ENCODE results near the gene ASF1B.
A peak's percentile ranks its signal among the peaks of the same experiment; 100 is the strongest.

ASF1B gene

GRCh38 chr19:14135355-14135754 lies 1.0 kb downstream of the ASF1B start:
- no peak for DNase-seq

GRCh38 chr19:14127929-14128509 lies 8.4 kb downstream of the ASF1B start:
- no peak for DNase-seq

DNA sequence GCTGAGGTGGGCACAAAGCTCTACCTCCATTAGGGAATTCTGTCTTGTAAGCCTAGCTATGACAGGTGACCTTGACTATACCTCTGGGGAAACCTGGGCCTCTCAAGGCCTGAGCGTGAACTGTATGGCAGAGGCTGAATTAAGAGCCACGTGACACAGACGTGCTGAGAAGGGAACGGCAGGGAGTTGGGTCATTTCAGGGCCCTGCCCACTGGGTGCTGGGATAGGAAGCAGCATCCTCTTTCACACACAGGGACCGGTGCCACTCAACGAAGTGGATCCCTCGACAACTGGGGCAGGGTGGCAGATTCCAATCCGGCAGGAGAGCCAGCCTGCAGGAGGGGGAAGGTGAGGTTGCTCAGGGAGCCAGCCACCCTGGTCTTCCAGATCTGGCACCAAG lies 9.2 kb downstream of the ASF1B start:
- no peak for DNase-seq

- no peak for DNase-seq
These were observed 13.5 kb downstream of the ASF1B start for GRCh38 chr19:14122924-14123323.

- DNase-seq, result no peak
These were observed 15.9 kb downstream of the ASF1B start for GRCh38 chr19:14120497-14120780.

- DNase-seq, result no peak
These were observed 16.5 kb downstream of the ASF1B start for GRCh38 chr19:14119644-14120496.

- DNase-seq, result no peak
These were observed 17.2 kb downstream of the ASF1B start for GRCh38 chr19:14119146-14119545.

- DNase-seq, result peak; percentile 36
These were observed 18.0 kb downstream of the ASF1B start for GRCh38 chr19:14118165-14119051.

- DNase-seq, result peak; percentile 99
These were observed 18.7 kb downstream of the ASF1B start, which contains the start of gene PRKACA for GRCh38 chr19:14117668-14118164. Gene PRKACA (minus strand): TSS chr19:14117762. CDS start chr19:14117547, 215 bp downstream.

DNA sequence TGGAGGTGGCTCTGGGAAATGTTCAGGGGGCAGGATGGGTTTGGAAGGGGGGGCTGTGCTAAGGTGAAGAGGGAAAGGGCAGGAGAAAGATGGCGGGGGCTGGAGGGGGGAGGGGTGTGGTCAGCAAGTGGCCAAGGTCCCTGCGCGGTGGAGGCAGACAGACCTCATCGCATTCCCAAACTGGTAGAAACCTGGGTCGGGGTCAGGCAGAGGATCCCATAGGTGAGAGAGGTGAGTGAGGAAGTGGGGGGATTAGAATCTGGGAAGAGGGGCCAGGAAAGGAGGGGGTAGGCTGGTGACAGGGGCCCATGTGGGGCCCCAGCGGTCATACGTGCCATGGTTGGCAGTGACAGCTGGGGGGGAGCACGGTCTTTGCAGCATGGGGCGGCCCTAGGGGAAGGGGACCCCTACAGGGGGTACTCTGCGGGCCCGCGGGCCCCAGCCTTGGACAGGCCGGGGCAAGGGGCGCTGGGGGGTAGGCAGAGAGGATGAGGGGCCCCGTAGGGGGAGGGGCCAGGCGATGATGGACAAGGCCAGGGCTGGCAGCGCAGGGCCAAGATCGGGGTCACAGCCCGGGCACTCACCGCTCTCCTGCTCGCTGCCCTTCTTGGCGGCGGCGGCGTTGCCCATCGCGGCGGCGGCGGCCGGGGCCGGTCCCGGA lies 19.3 kb downstream of the ASF1B start:
- no peak for DNase-seq

DNA sequence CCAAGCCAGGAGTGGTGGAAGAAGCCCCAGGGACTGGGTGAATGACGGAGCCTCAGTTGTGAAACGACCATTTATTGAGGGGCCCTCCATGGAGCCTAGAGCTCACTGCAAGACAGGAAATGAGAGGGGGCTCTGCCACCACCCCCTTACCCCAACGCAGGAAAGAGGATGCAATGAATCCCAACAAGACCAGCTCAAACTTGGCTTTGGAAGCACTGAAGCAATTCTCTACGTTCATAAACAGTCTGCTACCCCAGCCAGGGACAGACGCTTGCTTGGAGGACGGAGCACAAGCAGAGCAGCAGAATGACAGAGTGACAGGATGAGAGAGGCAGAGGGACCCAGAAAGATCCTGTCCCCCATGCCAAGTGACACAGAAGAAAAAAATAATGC lies 19.9 kb downstream of the ASF1B start:
- DNase-seq, result no peak

DNA sequence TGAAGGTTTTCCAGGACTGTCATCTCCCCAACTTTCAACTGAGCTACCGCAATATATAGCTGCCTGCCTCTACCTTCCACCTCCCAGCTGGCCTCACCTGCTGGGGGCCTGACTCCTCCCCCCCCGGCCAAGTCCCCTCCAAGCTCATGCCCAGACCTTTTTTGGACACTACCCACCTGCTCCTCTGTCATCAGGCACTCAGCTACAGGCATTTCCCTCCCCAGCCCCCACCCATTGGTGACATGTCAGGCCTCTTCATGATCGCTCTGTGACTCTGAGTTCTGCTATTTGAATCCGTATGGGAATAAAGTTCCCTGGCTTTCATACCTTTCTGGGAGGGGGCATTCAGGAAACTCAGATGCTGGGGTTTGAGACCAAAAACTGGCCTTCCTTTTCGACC lies 20.6 kb downstream of the ASF1B start:
- DNase-seq, result no peak

- peak; percentile 61 for DNase-seq
These were observed 21.5 kb downstream of the ASF1B start for GRCh38 chr19:14114854-14115253.

DNA sequence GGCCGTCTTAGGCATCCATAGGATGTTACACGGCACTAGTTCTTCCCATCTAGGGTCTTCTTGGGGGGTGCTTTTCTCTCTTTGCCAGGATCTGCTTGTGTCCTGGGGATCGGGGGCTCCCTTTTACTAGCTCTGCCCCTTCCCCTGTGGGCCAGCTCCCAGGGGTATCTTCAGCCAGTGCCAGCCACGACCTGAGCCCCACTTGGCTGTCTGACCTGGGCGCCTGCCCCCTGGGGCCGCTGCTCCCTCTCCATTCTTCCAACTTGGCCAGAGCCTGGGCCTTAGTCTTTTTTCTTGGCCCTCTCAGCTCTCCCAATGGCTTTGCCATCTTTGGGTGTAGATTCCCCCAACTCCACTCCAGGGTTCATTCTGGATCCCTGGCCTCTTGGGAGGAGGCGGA lies 21.9 kb downstream of the ASF1B start:
- no peak for DNase-seq

- DNase-seq, result peak; percentile 79
These were observed 22.5 kb downstream of the ASF1B start for GRCh38 chr19:14113762-14114414.

DNA sequence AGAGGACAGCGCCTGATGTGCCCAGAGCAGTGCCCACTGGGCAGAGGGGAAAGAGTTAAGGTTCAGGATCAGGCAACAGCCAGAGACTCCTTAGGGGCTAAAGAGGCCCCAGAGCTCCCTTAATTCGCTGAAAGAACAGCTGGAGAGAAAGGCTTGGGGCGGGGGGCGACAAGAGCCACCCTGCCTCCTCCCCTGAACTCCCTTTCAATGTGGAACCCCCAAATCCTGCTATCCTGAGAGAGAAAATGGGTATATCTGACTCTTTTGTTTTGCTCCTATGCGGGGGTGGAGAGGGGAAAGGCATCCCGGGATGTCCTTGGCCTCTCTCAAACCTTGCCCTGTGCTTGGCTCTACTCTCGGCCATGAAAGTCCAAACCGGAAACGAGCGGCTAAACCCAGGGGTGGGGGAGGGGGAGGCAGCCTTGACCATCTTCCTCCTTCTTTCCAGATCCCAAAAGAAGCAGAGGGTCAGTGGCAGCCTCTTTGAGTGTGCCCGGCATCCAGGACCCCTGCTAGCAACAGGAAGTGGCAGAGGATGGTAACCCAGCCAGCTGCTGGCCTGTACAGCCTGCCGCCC lies 23.5 kb downstream of the ASF1B start:
- no peak for DNase-seq

- no peak for DNase-seq
These were observed 24.2 kb downstream of the ASF1B start for GRCh38 chr19:14112051-14112808.

DNA sequence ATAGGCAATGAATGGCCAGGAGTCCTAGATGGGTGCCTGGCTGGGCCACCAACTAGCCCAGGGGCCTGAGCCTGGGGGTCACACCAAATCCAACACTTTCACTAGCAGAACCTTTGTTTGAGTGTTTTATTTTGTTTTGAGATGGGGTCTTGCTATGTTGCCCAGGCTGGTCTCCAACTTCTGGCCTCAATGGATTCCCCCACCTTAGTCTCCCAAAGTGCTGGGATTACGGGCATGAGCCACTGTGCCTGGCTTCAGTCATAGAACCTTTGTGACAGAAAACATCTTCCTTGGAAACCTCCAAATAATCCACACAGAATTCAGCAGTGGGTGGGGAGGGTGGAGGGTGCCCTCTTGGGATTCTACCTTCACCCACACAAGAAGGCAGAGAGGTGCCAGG lies 24.9 kb downstream of the ASF1B start:
- DNase-seq, result no peak

DNA sequence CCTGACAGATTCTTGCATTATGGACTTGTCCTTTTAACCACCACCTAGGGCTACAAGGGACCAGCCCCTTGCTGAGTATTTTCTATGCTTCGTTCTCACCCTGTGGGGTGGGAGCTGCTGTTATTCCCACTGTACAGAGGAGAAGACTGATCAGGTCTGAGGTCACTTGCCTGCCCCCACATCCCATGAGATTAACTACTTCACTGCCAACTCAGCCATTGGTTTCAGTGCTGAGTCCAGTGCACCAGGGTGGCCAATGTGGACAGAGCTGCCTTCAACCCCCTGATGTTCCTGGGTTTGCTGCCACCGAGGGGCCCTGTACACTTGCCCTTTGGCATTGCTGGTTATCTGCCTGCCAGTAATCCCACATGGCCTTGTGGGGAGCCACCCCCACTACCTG lies 25.7 kb downstream of the ASF1B start:
- DNase-seq, result no peak

GRCh38 chr19:14107581-14108461 lies 28.6 kb downstream of the ASF1B start:
- no peak for DNase-seq

All from activated CD4-positive, alpha-beta T cell treated with anti-CD3 and anti-CD28 coated beads, Interleukin-2, Interleukin-6, amounts not matched to agents 100 ng/mL and 50 ng/mL, durations not matched to agents 16 hours and 8 hours (primary cell).